Measurements from ENCODE around the gene POLD2.

The POLD2 gene

GRCh38 chr7:44084701-44085100 is 38.6 kb downstream of the POLD2 start:
- Histone ChIP-seq H4K20me1 (ENCODE audit: control insufficient read depth, insufficient read depth, low read depth, low read length) (no peaks in the 10 kb centered on the region), H3K79me2 (ENCODE audit: control insufficient read depth, low read length) (peaks cover 25% of the 10 kb centered on the region), H3K36me3 (ENCODE audit: control insufficient read depth, low read length) (peaks cover 21% of the 10 kb centered on the region), H3K4me2 (ENCODE audit: low read length) (no peak overlapping the region), H3K4me1 (ENCODE audit: control insufficient read depth, low read length) (peaks cover 23% of the 10 kb centered on the region), H3K9me2 (replicated peaks; ENCODE audit: control insufficient read depth, low read length) (no peaks in the 10 kb centered on the region), H3F3A (ENCODE audit: control insufficient read depth, insufficient read depth) (peaks cover 6% of the 10 kb centered on the region; the same call in 1 of the 2 replicates), H3K27ac (ENCODE audit: low read depth, low read length) (no peak overlapping the region), H3K4me3 (ENCODE audit: low read length) (no peak overlapping the region), H3K9me3 (ENCODE audit: control insufficient read depth, insufficient read depth, low read length) (no peaks in the 10 kb centered on the region), H3K27me3 (ENCODE audit: control insufficient read depth, low read length) (no peaks in the 10 kb centered on the region)
- TF ChIP-seq EZH2phosphoT487 (IDR thresholded peaks at IDR 0.05; ENCODE audit: borderline replicate concordance, low read length): no peak
- no peak for TF ChIP-seq CTCF (IDR thresholded peaks at IDR 0.05; ENCODE audit: low read depth, low read length, poor library complexity, severe bottlenecking)

DNA sequence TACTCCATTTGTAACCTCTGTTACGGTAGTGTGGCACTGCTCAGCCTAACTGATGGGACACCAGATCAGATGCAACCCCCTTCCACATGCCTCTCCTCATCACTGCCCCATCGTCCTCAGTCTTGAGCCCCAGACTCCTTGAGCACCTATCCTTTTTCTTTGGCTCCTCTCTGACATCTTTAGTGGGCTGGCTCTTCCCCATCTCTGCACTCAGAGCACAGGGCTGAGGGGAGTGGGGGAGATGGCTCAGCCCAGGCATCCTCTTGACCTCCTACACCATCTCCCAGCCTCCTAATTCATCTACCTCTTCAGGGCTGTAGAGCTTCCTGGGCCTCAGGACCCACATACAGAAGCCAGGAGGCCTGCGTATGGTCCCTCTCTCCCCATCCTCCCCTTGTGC is 39.6 kb downstream of the POLD2 start:
- Histone ChIP-seq H3K4me1 (ENCODE audit: control insufficient read depth, low read length) (peaks cover 32% of the 10 kb centered on the region), H4K20me1 (ENCODE audit: control insufficient read depth, insufficient read depth, low read depth, low read length) (no peaks in the 10 kb centered on the region), H3K27ac (ENCODE audit: low read depth, low read length) (no peak overlapping the region), H3K79me2 (ENCODE audit: control insufficient read depth, low read length) (peaks cover 26% of the 10 kb centered on the region), H3K36me3 (ENCODE audit: control insufficient read depth, low read length) (peaks cover 30% of the 10 kb centered on the region), H3K27me3 (ENCODE audit: control insufficient read depth, low read length) (no peaks in the 10 kb centered on the region), H3K4me2 (ENCODE audit: low read length) (no peak overlapping the region), H3K9me3 (ENCODE audit: control insufficient read depth, insufficient read depth, low read length) (no peaks in the 10 kb centered on the region), H3K9me2 (replicated peaks; ENCODE audit: control insufficient read depth, low read length) (no peaks in the 10 kb centered on the region), H3F3A (ENCODE audit: control insufficient read depth, insufficient read depth) (peaks cover 6% of the 10 kb centered on the region; the same call in 1 of the 2 replicates), H3K4me3 (ENCODE audit: low read length) (no peak overlapping the region)
- TF ChIP-seq CTCF (IDR thresholded peaks at IDR 0.05; ENCODE audit: low read depth, low read length, poor library complexity, severe bottlenecking) (no peak), EZH2phosphoT487 (IDR thresholded peaks at IDR 0.05; ENCODE audit: borderline replicate concordance, low read length) (no peak)

DNA sequence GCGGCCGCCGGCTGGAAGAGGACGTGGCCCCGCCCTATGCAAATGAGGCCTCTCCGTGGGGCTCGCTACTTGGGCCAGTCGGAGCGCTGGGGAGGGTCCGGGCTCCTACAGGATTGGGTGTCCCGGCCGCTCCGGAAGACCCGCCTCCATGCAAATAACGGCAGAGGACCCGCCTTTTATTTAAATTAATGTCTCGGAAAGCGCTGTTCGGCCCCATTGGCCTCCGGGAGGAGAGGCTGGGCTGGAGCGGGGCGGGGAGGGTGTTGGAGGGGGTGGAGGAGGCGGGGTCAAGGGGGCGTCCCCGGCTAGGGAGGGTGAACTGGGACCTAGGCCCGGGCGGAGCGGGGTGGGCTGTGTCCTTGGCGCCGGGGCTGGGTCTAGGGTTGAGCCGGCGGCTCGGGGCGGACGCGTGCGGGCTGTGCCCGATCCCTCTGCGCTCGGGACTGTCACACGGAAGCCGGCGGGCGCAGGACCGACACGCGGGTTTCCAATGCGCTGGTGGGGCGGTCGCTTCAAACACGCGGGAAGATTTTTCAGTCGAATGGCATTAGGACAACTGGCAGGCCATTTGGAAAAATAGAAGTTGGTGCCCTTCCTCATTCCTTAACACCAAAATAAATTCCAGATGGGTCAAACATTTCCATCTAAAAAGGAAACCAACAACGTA is 40.7 kb downstream of the POLD2 start:
- Histone ChIP-seq H3K4me1 (ENCODE audit: control insufficient read depth, low read length) (peaks cover 37% of the 10 kb centered on the region), H3K79me2 (ENCODE audit: control insufficient read depth, low read length) (peaks cover 26% of the 10 kb centered on the region), H3K36me3 (ENCODE audit: control insufficient read depth, low read length) (peaks cover 41% of the 10 kb centered on the region), H3K4me2 (ENCODE audit: low read length) (peak overlapping the region; percentile 91), H3K27ac (ENCODE audit: low read depth, low read length) (0 out of 2 replicates have a peak overlapping the region, but pooled peaks have one; percentile 30), H4K20me1 (ENCODE audit: control insufficient read depth, insufficient read depth, low read depth, low read length) (no peaks in the 10 kb centered on the region), H3F3A (ENCODE audit: control insufficient read depth, insufficient read depth) (peaks cover 6% of the 10 kb centered on the region; the same call in 1 of the 2 replicates), H3K27me3 (ENCODE audit: control insufficient read depth, low read length) (no peaks in the 10 kb centered on the region), H3K9me2 (replicated peaks; ENCODE audit: control insufficient read depth, low read length) (no peaks in the 10 kb centered on the region), H3K9me3 (ENCODE audit: control insufficient read depth, insufficient read depth, low read length) (no peaks in the 10 kb centered on the region), H3K4me3 (ENCODE audit: low read length) (peak overlapping the region; percentile 84)
- TF ChIP-seq CTCF (IDR thresholded peaks at IDR 0.05; ENCODE audit: low read depth, low read length, poor library complexity, severe bottlenecking) (no peak), EZH2phosphoT487 (IDR thresholded peaks at IDR 0.05; ENCODE audit: borderline replicate concordance, low read length) (no peak)

All from DOHH2 (cell line).